ENCODE data around the gene TTC16.
A peak's percentile ranks its signal among the peaks of the same experiment; 100 is the strongest.

Gene TTC16

DNA sequence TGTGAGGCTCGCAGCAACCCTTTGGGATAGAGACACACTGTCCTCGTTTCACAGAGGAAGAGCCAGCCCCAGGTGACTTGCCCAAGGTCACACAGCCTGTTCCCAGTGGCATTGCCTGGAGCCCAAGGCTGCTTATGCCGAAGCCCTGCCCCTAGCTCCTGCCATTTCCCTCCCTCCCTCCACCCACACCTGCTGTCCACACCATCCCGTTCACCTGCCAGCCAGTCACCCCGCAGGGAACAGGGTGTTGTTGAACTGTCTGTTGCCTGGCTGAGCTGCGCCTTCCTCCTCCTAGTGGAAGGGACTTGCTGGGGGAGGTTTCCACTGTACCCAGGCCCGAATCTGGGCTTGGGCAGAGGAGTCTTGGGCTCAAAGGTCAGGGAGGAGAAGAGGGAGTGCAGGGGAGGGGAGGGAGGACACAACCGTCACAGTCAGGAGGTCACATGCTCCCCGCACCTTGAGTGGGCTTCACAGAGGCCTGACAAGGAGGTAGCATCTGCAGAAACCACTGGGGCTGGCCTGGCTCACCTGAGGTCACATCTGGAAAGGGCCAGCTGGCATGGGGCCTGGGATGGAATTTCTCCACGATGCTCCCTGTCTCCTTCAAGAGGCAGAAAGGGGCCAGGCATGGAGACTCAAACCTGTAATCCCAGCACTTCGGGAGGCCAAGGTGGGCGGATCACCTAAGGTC, 6.3 kb downstream of the TTC16 start:
- no peak for DNase-seq

DNA sequence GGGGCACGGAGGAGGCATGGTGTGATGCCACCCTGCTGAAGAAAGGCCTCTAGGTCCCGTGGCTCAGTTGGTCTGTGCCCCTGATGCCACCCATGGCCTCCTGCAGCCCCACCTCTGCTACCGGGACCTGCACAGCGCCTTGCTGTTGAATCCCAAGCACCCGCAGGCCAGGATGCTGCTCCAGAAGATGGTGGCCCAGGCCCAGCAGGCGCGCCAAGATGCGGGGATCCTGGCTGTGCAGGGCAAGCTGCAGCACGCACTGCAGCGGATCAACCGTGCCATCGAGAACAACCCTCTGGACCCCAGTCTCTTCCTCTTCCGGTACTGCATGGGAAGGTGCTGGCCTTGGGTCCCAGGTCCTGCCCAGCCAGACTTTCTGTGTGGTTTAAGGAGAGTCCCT, 7.1 kb downstream of the TTC16 start:
- no peak for DNase-seq

DNA sequence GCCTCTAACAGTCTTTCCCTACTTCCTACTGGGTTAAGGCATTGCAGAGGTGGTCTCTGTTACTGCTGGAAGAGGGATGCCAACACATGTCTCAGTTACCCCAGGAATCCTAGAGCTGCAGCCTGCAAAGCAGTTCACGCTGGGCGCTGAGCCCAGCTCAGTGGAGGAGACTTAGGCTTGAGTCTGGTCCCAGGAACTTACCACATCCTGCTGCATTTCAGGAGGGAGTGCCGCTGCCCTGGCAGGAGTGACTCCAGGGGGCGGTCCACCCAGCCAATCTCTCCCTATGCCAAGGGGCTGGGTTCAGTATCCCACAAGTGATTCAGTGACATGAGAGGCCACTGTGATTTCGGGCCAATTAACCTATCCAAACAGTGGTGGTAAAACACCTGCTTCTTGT, 7.6 kb downstream of the TTC16 start:
- no peak for DNase-seq

DNA sequence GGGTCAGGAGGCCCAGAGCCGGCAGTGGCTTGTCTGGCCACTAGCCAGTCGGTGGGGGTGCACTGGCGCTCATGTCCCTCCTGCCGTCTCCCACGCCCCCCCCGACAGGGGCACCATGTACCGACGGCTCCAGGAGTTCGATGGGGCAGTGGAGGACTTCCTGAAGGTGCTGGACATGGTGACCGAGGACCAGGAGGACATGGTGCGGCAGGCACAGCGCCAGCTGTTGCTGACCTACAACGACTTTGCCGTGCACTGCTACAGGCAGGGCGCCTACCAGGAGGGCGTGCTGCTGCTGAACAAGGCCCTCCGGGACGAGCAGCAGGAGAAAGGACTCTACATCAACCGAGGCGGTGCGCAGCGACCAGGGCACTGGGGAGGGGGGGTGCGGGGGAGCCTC, 8.1 kb downstream of the TTC16 start:
- no peak for DNase-seq

DNA sequence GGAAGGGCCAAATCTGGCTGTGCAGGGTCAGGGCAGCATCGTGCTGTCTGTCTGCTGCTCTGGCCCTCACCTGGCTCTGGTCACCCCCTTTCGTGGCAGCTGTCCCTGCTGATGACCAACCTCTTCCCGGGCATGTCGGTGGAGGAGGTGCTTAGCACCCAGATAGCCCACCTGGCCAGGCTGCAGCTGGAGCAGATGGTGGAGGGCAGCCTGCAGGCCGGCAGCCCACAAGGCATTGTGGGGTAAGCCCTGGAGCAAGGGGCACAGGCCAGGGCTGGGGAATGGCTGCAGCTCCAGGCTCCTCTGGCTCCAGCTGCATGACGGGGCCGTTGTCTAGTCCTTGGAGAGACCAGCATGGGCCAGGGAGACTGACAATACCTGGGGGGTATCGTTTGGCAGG, 11.0 kb downstream of the TTC16 start:
- no peak for DNase-seq

DNA sequence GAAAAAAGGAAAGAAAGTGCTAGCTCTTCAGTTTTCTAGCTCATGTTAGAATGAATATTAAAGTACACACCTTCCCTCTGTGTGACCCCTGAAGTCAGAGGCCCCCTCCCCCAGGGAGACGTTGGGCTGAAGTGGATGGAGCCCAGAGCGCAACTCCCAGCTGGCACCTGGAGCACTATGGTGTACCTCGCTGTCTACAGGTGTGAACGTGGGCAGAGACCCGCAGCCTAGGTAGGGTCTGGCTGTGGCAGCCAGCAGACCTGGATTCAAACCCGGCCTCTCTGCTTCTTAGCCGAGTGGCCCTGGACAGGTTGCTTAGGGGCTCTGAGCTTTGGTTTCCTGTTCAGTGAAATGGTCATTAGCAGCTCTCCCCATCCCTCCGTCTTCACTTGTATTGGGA, 12.9 kb downstream of the TTC16 start:
- DNase-seq: no peak

DNA sequence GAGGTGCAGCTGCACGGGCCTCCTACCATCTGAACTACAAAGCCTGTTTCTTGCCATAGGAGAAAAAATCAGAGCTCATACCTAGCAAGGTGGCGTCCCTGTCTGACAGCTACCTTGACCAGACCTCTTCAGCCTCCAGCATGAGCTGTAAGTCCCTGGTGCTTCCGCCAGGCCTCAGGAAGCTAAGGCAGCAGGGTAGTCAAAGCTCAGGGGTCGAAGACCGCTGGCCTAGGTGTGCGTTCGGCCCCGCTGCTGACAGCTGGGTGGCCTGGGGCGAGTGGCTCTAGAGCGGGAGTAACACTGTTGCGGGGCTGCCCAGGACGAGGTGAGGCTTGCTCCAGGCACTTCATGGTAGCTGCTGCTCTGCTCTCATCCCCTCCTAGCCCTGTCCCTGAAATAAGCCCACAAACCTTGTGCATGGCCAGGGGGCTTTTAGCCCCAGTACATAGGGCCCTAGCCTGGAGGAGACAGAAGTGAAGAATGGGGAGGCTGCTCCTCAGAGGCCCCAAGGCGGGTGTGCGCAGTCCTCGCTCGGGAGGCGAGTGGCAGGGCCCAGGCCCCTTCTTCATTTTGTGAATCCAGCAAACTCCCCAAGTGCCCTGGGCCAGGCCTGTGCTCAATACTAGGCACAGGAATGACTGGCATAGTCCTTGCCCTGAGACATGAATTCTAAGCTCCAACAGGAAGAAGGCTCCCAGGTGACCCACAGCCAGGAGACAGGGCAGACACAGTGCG, 13.8 kb downstream of the TTC16 start:
- DNase-seq: no peak

DNA sequence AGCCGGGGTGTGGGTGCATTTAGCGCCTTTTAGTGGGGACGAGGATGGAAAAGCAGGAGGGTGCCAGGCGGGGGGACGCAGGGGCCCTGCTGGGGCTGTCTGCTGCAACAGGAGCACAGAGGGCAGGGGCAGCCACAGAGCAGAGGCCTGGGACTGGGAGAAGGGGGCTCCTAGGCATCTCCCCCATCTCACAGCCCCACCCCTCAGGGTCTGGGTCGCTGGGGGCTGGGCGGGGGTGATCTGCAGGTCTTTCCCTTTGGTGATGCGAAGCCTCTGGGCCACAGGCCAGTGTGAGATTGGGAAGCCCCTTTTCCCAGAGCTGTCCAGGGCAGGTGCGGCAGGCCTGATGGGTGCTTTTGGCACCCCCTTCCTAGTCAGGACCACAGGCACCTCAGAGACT, 14.4 kb downstream of the TTC16 start:
- no peak for DNase-seq

DNA sequence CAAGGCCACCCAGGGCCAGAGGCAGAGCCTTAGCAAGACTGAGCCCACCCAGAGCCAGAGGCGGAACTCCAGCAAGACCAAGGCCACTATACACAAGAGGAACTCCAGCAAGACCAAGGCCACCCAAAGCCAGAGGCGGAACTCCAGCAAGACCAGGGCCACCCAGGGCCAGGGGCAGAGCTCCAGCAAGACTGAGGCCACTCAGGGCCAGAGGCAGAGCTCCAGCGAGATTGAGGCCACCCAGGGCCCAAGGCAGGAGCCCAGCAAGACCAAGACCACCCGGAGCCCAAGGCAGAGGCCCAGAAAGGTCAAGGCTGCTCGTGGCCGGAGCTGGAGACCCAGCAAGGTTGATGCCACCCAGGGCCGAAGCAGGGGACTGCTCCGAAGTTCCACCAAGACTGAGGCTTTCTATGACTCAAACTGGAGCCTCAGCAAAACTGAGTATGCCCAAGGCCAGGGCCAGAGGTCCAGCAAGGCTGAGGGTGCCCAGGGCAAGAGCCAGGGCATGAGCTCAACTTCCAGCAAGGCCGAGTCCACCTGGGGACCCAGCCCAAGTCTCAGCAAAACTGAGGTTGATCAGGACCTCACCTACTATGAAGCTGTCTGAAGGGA, 15.0 kb downstream of the TTC16 start:
- no peak for DNase-seq

DNA sequence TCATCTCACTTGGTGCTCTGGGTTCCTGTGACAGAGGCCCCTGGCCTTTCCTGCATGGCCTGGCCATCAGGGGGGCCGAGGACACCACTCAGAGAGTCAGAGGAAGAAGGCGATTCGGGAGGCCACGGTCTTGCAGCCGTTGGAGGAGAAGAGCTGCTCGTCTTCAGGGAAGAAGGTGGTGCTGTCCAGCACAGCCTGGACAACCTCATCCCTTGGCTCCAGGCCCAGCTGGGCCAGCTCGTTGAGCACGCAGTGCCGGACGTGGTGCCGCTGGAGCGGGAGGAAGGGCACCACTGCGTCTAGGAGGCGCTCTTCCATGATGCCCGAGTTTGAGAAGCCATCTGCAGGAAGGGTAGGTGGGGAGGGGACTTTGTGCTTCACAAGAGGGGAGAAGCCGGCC, 16.1 kb downstream of the TTC16 start:
- no peak for DNase-seq

DNA sequence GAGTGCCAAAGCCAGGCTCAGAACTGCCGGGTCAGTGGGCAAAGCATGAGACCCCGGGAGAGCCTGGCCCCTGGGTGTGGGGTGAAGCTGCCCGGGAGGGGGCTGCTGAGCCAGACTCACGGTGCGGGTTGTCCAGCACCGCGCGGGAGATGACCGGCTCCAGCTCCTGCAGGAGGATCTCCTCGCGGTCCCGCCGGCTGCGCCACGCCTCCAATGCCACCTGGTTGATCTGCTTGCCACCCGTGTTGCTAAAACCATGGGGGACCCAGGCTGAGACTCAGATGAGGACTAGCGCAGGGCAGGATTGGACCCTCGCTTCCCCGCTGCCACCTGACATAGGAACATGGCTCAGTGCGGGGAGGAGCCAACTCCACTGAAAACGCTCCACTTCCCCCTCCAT, 16.6 kb downstream of the TTC16 start:
- no peak for DNase-seq

DNA sequence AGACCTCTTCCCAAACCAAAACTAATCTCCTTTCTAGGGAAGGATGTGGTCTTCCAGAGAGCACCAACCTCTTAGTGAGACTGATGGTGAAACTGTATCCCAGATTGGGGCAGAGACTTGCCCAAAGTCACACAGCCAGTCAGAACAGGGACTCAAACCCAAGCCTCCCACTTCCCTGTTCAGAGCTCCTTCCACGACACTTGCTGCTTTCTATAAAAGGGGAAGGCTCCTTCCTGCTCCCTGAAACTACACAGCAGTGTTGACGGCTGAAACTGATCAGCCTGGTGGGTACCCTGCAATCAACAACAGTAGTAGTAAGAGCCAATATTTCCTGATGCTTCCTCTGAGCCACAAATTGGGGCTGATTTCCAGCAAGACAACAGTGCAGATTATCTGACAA, 17.7 kb downstream of the TTC16 start:
- DNase-seq: no peak

DNA sequence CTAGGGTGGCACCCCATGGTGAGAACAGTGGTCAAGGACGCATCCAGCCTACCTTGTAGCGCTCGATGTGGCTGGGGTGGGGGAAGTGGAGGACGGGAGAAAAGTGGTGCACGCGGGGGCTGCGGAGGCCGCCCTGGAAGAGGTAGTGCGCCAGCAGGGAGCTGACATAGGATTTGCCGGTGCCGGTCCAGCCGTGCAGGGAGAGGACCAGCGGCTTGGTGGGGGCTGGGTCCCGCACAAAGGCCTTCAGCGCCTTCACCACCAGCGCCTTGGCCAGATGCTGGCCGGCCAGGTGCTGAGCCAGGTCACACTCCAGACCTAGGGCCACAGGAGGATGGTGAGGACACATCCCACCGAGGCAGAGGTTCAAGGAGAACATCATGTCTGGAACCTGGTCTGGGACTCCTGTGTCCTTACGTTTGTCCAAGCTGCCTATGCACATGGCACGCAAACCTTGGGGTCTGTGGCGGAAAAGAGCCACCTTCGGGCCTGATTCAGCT, 18.4 kb downstream of the TTC16 start:
- no peak for DNase-seq

DNA sequence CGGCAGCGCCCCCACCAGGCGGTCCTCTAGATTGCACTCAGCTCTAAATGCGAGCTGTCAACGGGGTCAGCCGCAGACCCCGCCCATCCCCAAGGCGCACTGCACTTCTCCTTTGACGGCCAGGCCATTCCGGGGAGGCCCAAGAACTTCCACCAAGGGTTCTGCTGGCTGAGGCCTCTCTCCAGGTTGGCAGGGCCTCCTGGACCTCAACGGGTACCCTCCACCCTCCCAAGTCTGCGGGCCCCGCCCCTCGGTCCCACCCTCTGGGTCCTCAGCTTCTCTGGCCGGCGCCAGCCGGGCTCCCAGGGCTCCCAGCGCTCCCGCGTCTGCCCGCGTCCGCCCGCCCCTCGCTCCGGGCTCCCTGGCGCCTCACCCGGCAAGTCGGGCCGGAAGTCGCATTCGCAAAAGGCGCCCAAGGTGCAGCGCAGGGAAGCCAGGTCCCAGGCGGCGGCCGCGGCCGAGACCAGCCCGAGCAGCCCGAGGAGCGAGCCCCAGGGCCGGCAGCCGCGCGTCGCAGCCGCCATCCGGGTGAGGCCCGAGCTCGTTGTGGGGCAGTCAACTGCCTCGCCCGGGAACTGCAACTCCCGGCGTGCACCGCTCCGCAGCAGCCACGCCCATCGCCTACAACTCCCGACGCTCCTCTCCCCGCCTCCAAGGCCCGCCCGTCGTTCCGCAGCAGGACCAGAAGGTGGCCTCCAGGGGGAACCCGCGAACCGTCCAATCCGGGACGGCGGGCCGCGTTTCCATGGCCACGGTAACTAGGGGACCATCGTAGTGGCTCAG, 19.1 kb downstream of the TTC16 start, which contains the start of gene TOR2A:
TOR2A (minus strand) TSS at position 548 of the 783 bp plus-strand sequence; CDS start at position 524, 24 bp downstream.
- peak; percentile 94 for DNase-seq

DNA sequence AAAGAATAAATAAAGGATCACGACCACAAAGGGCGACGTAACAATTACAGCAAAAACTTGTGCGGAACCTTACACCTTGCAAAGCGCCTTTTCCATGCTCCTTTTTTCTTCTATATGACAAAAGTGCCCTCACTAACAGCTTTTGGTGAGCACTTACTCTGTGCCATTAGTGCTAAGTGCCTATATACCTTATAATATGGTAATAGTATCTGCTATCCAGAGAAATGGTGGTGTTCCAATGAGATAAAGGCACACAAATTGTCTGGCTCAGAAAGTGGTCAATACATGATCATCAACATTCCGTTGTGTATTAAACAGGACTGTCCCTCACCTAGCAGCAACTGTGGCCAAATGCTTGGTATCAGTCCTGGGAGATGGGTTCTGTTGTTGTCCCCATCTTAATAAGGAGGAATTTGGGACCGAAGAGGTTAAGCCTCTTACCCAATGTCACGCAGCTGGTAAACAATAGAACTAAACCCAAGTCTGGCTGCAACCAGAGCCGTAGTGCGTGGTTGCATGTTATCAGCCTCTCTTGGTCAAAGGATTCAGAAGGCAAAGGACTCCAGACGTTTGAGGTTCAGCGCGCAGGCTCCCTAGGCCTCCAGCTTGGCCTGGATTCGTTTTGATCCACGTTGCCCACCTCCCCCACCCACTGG, 19.8 kb downstream of the TTC16 start:
- no peak for DNase-seq

DNA sequence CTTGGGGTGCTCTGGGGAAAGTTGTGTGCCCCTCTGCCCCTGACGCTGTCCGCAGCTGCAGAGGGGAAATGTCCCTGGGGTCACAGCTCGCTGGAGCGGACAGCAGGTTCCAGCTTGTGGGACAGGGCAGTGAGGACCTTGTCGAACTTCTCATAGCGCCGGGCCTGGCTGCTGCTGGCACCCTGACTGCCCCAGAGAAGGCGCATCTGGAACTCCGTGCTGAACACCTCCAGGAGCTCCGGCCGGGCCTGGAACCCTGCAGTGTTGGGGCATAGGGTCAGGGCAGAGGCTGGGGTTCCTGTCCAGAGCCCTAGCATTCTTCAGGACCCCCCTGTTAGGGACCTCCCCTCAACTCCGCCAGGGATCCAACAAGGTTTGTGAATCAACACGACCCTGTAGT, 22.8 kb downstream of the TTC16 start:
- DNase-seq: no peak

DNA sequence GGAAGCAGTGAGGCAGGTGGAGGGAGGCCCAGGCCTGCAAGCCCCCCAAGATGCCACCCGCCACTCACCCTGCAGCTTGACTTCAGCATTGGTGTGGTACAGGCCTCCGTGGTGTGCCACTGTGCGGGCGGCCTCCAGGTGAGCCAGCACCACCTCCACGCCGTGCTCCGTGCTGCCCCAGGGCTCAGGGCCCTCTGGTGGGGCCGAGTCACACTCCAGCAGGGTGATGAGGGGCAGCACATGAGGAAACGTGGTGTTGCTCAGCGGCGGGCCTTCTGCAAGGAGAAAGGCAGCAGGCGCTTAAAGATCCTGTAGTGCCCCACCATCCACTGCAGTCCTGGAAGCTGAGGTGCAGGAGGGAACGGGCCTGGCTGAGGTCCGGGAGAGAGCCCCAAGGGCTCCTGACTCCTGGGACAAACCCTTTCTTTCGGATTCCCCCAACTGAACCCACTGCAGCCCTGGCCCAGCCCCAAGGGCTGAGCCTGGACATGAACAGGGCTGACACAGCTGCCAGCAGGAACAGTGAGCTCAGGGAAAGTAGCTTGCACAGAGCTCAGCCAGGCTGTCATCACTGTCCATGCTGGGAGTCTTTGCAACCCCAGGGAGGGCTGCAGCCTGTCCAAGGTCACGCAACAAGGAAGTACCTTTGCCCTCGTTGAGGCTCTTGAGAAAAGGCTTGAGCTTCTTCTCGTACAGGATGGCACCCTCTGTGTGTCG, 23.9 kb downstream of the TTC16 start:
- DNase-seq: no peak

DNA sequence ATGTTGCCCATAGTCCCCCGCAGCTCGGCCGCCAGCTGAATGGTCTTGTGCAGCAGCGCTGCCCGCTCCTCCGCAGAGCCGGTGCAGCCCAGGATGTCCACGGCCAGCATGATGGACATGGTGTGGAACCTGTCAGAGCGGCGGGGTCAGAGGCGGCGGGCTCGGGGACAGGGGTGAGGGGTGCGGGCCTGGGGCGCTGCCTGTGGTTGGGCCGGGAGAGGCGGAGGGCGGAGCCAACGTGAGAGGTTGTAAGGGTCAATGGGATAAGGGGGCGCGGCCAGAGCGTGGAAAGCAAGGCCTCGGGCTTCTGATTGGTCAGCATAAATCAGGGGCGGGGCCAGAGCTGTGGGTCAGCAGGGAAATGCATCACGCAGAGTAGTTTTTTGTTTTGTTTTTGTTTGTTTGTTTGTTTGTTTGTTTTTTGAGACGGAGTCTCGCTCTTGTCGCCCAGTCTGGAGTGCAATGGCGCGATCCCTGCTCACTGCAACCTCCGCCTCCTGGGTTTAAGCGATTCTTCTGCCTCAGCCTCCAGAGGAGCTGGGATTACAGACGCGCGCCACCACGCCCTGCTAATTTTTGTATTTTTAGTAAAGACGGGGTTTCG, 26.1 kb downstream of the TTC16 start:
- no peak for DNase-seq

DNA sequence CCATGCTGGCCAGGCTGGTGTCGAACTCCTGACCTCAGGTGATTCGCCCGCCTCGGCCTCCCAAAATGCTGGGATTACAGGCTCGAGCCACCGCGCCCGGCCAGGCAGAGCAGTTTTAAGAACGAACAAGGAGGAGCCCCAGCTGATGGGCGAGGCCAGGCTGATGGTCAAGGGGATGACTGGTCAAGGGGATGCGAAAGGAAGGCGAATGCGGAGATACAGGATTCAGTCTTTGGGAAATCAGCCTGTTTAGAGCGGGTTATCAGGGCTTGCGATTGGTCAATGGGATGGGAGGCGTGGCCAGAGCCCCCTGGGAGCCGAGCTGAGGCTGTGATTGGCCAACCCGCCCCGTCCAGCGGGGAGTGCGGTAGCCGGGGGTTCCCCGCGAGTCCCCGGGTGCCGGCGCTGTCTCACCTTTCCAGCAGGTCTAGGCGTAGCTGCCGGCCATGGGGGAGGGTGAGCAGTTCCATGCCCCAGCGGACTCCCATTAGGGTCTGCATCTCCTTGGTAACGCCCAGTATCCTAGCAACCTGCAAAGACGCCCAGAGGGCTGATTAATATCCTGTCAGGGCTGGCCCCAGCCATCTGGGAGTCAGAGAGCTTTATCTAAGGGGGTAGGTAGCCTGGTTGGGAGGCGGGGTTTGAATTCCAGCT, 26.7 kb downstream of the TTC16 start:
- DNase-seq: peak; percentile 70

DNA sequence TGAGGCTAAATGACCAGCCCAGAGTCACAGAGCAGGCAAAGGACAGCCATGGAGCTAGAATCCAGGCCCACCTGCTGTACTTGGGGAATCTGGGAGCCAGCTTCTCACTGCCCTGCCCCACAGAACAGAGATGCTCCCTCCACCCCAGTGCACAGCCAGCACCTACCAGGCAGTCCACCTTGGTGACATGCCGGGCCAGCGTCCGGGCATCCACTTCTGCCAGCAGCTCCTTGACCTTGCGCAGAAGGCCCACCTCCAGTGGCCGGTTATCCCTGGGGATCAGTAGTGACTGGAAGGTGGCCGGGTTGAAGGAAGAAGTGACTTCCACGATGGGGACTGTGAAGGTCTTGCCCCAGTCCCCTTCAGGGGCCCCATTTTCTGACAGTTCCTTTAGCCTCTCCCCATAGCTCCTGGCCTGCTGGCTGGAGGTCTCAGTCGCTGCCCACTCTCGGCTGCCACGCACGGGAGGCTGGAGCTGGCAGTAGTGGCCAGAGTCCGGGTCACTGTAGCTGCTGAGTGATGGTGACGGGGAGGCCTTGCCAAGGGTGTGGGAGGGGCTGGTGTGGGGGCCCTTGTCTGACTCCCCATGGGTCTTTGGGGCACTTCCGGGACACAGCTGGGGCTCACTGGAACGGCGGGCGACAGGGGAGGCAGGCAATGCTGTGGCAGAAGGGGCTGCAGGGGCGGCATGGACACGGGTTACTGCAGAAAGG, 28.7 kb downstream of the TTC16 start:
- no peak for DNase-seq

All from NCI-H1105 (cell line).